Stimulated activated CD8-positive, alpha-beta memory T cell treated with anti-CD3 and anti-CD28 coated beads, Interleukin-15, amount 100 ng/mL, for 1 hour (primary cell): ENCODE results near the gene ETDC.

ENCODE experiments used
- DNase-seq: peaks from one replicate; pipeline ENCODE4 v3.0.0-alpha.2; 2020; ENCODE audit warnings: low read depth

ETDC gene

DNA sequence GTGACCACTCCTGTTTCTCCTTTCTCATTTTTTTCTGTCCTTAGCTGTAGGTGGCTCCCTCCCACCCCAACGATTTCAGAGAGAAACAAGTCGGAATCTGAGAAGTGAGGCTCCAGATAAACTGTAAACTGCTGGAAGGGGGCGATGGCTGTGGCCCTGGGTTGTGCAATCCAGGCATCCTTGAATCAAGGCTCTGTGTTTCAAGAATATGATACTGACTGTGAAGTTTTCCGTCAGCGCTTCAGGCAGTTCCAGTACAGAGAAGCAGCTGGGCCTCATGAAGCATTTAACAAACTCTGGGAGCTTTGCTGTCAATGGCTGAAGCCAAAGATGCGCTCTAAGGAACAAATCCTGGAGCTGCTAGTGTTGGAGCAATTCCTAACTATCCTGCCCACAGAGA is 37.7 kb downstream of the ETDC start:
- no peak for DNase-seq

DNA sequence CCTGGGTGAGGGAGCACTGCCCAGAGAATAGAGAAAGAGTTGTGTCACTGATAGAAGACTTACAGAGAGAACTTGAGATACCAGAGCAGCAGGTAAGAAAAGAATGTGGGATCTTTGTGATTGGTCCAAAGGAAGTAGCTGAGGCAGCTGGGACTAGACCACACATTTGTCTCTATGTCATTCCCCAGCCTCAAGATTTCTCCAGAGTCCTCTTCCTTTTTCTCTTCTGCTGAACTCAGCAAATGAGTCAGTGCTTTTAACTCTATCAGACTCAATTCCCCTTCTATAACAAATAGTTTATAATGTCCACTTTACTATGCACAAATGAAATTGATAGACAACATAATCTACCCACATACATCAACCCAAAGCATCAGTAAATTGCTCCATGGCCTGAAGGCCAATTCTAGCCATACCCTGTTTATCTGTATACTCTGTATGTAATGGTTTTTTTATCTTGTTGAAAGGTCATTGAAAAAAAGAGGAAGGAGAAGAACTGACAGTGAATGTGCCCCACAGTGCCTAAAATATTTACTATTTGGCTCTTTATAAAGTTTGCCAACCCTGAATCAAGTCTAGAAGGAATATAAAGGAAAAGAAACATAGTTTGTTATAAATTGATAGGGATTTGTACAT is 38.2 kb downstream of the ETDC start:
- DNase-seq = no peak

GRCh38 chrX:135354288-135354687 is 45.0 kb downstream of the ETDC start:
- no peak for DNase-seq
